Glutamatergic neuron (in vitro differentiated cells): Measurements from ENCODE around the gene MTHFD1L. TPM values are rescaled to one million over a fixed set of nuclear protein-coding genes. Genes with fewer than 3 reads are reported as not detected.

Experiments
- DNase-seq: peaks from one replicate; pipeline ENCODE4 v3.0.0; 2022
- H3K27ac Mint-ChIP-seq: one replicate; pipeline ENCODE4 v1.8.0; 2020; ENCODE audit warnings: mild to moderate bottlenecking, mixed read lengths, inconsistent platforms; ENCODE audit not compliant: unreplicated experiment
- H3K27me3 Mint-ChIP-seq: one replicate; pipeline ENCODE4 v1.8.0; 2020; ENCODE audit warnings: mild to moderate bottlenecking, moderate library complexity, mixed read lengths, inconsistent platforms; ENCODE audit not compliant: unreplicated experiment
- H3K36me3 Mint-ChIP-seq: one replicate; pipeline ENCODE4 v1.8.0; 2020; ENCODE audit warnings: mild to moderate bottlenecking, mixed read lengths, inconsistent platforms; ENCODE audit not compliant: unreplicated experiment
- H3K4me1 Mint-ChIP-seq: one replicate; pipeline ENCODE4 v1.8.0; 2020; ENCODE audit warnings: mild to moderate bottlenecking, low read depth, mixed read lengths, inconsistent platforms; ENCODE audit not compliant: unreplicated experiment
- H3K4me3 Mint-ChIP-seq: one replicate; pipeline ENCODE4 v1.8.0; 2020; ENCODE audit warnings: mild to moderate bottlenecking, mixed read lengths, inconsistent platforms; ENCODE audit not compliant: unreplicated experiment
- H3K9me3 Mint-ChIP-seq: one replicate; pipeline ENCODE4 v1.8.0; 2020; ENCODE audit warnings: mild to moderate bottlenecking, moderate library complexity, mixed read lengths, inconsistent platforms; ENCODE audit not compliant: unreplicated experiment
- CTCF ChIP-seq: fragments of 200-600 bp; sonication (generic); IDR thresholded peaks from one replicate; pipeline ENCODE4 v1.5.0; 2021; ENCODE audit not compliant: partially characterized antibody, unreplicated experiment
- total RNA-seq: library from RNA; stranded (reverse); fragmentation: NEBNext Ultra II Directional; extraction: Animal tissue kit (Norgen Biotek cat#: 25700); gene quantifications from one replicate; pipeline ENCODE4 v1.2.1, GENCODE V29; 2021; ENCODE audit not compliant: unreplicated experiment

Gene MTHFD1L
- total RNA-seq, 1 donor from 2014 or later: 35.9 TPM

GRCh38 chr6:150932996-150933395 is 67.5 kb downstream of the MTHFD1L start:
- Mint-ChIP-seq H3K27me3 (no peaks in the 10 kb centered on the region), H3K4me1 (peaks cover 2% of the 10 kb centered on the region), H3K27ac (no peak overlapping the region), H3K36me3 (no peaks in the 10 kb centered on the region), H3K4me3 (no peak overlapping the region), H3K9me3 (no peaks in the 10 kb centered on the region)
- DNase-seq: no peak
- no peak for TF ChIP-seq CTCF

GRCh38 chr6:150934380-150934779 is 68.9 kb downstream of the MTHFD1L start:
- TF ChIP-seq CTCF: no peak
- H3K27me3 Mint-ChIP-seq: peaks cover 4% of the 10 kb centered on the region
- no peaks in the 10 kb centered on the region for H3K36me3 Mint-ChIP-seq
- H3K4me3 Mint-ChIP-seq: no peak overlapping the region
- no peaks in the 10 kb centered on the region for H3K9me3 Mint-ChIP-seq
- DNase-seq: no peak
- H3K4me1 Mint-ChIP-seq: peaks cover 2% of the 10 kb centered on the region
- no peak overlapping the region for H3K27ac Mint-ChIP-seq

- H3K9me3 Mint-ChIP-seq: no peaks in the 10 kb centered on the region
- H3K27me3 Mint-ChIP-seq: peaks cover 4% of the 10 kb centered on the region
- no peak for DNase-seq
- no peak overlapping the region for H3K4me3 Mint-ChIP-seq
- no peak overlapping the region for H3K27ac Mint-ChIP-seq
- H3K4me1 Mint-ChIP-seq: peaks cover 2% of the 10 kb centered on the region
- no peak for TF ChIP-seq CTCF
- H3K36me3 Mint-ChIP-seq: no peaks in the 10 kb centered on the region
Measured at GRCh38 chr6:150936021-150936555, 70.6 kb downstream of the MTHFD1L start.

GRCh38 chr6:150937132-150937906 is 71.8 kb downstream of the MTHFD1L start:
- Mint-ChIP-seq H3K27ac (no peak overlapping the region), H3K9me3 (no peaks in the 10 kb centered on the region), H3K36me3 (no peaks in the 10 kb centered on the region), H3K4me1 (peaks cover 2% of the 10 kb centered on the region), H3K4me3 (no peak overlapping the region), H3K27me3 (peaks cover 4% of the 10 kb centered on the region)
- TF ChIP-seq CTCF: no peak
- DNase-seq: no peak

GRCh38 chr6:150939399-150939798 is 73.9 kb downstream of the MTHFD1L start:
- Mint-ChIP-seq H3K36me3 (no peaks in the 10 kb centered on the region), H3K9me3 (no peaks in the 10 kb centered on the region), H3K4me3 (no peak overlapping the region), H3K27me3 (peaks cover 4% of the 10 kb centered on the region), H3K4me1 (peaks cover 2% of the 10 kb centered on the region), H3K27ac (no peak overlapping the region)
- DNase-seq: no peak
- no peak for TF ChIP-seq CTCF
